RWPE2 (cell line): ENCODE data around the gene SGPL1.

Source experiments
- ATAC-seq: fragments of 200-7000 bp; cut with Tn5 transposase; 3 replicates; pipeline ENCODE4 v1.9.1; 2021; ENCODE audit warnings: low read depth
- DNase-seq: peaks from one replicate; pipeline ENCODE4 v3.0.0-alpha.2; 2020; ENCODE audit warnings: low spot score
- H3K27ac ChIP-seq: fragments of 450-650 bp; 2 replicates; pipeline ENCODE4 v1.5.1; 2017; ENCODE audit warnings: mild to moderate bottlenecking; ENCODE audit not compliant: poor library complexity, severe bottlenecking
- H3K27me3 ChIP-seq: fragments of 250-450 bp; sonication (Bioruptor Pico); 2 replicates; pipeline ENCODE4 v1.5.1; 2021; ENCODE audit warnings: mild to moderate bottlenecking, moderate library complexity; ENCODE audit not compliant: insufficient read depth, poor library complexity, severe bottlenecking
- H3K36me3 ChIP-seq: fragments of 250-450 bp; sonication (Bioruptor Pico); 2 replicates; pipeline ENCODE4 v1.5.1; 2020; ENCODE audit warnings: low read depth, mild to moderate bottlenecking, moderate library complexity
- H3K4me1 ChIP-seq: fragments of 250-450 bp; sonication (Bioruptor Pico); 2 replicates; pipeline ENCODE4 v1.5.1; 2021; ENCODE audit warnings: mild to moderate bottlenecking, moderate library complexity; ENCODE audit not compliant: insufficient read depth, poor library complexity, severe bottlenecking
- H3K4me3 ChIP-seq: fragments of 250-450 bp; sonication (Bioruptor Pico); 2 replicates; pipeline ENCODE4 v1.5.1; 2021; ENCODE audit warnings: mild to moderate bottlenecking, moderate library complexity; ENCODE audit not compliant: severe bottlenecking
- H3K9me3 ChIP-seq: fragments of 250-450 bp; sonication (Bioruptor Pico); 2 replicates; pipeline ENCODE4 v1.5.1; 2021; ENCODE audit warnings: mild to moderate bottlenecking, moderate library complexity; ENCODE audit not compliant: severe bottlenecking
- CTCF ChIP-seq: fragments of 450-650 bp; IDR thresholded peaks from one replicate; pipeline ENCODE4 v1.5.1; 2017; ENCODE audit warnings: mild to moderate bottlenecking, moderate library complexity; ENCODE audit not compliant: poor library complexity, severe bottlenecking

Gene SGPL1

DNA sequence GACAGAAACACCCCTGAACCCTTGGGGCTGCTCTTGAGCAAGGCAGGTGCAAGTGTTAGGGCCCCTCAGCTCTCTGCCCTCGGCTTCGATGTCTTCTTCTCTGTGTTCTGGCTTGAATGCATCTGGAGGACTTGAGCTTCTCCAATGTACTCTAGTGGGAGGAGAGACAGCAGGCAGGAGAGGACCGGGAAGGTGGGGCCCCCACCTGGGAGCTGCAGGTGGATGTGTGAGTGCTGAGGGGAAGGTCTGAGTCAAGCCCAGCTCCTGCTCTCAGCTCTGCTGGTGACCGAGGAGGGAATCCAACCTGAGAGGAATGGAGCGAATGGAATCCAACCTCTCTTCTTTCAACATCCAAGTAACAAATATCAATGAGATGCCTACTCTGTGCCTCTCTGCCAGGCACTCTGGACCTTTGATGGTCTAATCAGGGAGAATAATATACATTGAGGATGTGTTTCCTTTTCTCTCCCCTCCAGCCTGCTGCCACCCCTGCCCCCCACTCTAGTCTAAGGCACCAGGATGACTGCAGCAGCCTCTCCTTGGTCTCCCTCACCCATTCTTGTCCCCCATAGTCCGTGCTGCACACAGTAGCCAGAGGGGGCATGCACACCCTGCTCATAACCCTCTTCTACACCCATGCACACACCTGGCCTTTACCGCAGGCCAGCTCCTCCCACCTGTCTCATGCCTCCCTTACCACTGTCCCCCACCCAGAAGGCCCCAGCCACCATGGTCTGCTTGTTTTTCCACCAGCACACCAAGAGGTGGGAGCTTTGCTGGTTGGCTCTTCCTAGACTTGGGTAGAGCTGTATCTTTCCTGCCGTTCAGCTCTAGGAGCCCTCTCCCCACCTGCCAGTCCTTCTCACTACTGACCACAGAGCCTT is 44.2 kb upstream of the SGPL1 start:
- no peak for TF ChIP-seq CTCF
- no peaks in the 10 kb centered on the region for H3K9me3 ChIP-seq

GRCh38 chr10:70772627-70773026 is 43.1 kb upstream of the SGPL1 start:
- H3K4me3 ChIP-seq: no peak overlapping the region
- no peaks in the 10 kb centered on the region for H3K9me3 ChIP-seq
- H3K36me3 ChIP-seq: no peaks in the 10 kb centered on the region
- no peak for TF ChIP-seq CTCF
- DNase-seq: no peak
- no peak for ATAC-seq
- H3K4me1 ChIP-seq: no peaks in the 10 kb centered on the region
- H3K27me3 ChIP-seq: no peaks in the 10 kb centered on the region
- no peak overlapping the region for H3K27ac ChIP-seq

More for the DNA sequence above, 44.2 kb upstream of the SGPL1 start:
- no peaks in the 10 kb centered on the region for H3K36me3 ChIP-seq
- ATAC-seq (no peak), DNase-seq (no peak)
- no peaks in the 10 kb centered on the region for H3K4me1 ChIP-seq
- H3K27me3 ChIP-seq: no peaks in the 10 kb centered on the region
- no peak overlapping the region for H3K4me3 ChIP-seq
- no peak overlapping the region for H3K27ac ChIP-seq

- H3K36me3 ChIP-seq: no peaks in the 10 kb centered on the region
- no peak for TF ChIP-seq CTCF
- H3K27me3 ChIP-seq: no peaks in the 10 kb centered on the region
- no peak overlapping the region for H3K27ac ChIP-seq
- no peaks in the 10 kb centered on the region for H3K9me3 ChIP-seq
- H3K4me1 ChIP-seq: no peaks in the 10 kb centered on the region
- DNase-seq: no peak
- no peak for ATAC-seq
- H3K4me3 ChIP-seq: no peak overlapping the region
Observed at GRCh38 chr10:70773461-70773860, 42.3 kb upstream of the SGPL1 start.

DNA sequence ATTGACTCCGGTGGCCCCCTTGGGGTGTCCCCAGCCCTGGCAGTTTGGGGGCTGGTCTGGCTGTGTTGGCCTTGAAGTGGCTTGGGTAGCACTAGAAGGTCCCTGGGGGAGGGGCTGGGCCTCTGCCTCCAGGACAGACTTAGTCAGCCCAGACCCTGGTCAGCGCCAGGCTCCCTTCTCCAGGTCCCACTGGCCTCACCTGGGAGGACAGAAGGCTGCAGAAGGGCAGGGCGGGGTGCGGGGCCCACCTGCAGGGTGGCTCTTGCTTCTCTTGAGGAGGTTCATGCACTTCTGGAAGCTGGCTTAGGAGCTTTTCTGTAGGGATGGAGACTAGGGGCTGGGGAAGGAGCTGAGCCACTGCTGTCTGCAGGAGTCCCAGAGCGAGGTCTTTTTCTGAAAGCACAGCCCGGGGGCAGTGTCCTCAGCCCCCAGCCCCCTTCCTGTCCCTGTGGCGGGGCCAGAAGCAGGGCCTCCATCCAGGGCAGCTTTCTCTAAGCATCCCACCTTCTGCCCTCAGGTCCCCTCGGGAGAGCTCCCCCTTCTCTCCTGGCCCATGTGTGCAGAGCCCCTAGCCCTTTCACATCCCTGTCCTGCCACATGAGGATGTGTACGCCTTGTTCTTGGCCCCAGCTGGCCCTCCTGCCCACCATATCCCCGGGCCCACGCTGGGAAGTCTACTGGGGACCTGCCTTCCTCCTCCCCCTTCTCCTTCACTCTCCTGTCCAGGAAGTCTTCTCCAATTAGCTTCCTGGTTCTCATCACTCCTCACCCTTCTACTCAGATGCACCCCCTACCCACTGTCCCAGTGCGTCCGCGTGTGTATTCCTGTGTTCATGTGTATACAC is 41.6 kb upstream of the SGPL1 start:
- Histone ChIP-seq H3K4me1 (no peaks in the 10 kb centered on the region), H3K9me3 (no peaks in the 10 kb centered on the region), H3K27ac (no peak overlapping the region), H3K4me3 (no peak overlapping the region), H3K27me3 (no peaks in the 10 kb centered on the region), H3K36me3 (no peaks in the 10 kb centered on the region)
- ATAC-seq (no peak), DNase-seq (no peak)
- no peak for TF ChIP-seq CTCF
